Measurements from ENCODE around the gene PCBD2.
"Not testable (repeated sequence)": the region's sequence is repeated elsewhere in the genome, so short reads cannot be mapped to it uniquely, and the experiment has no call there.

The PCBD2 gene

DNA sequence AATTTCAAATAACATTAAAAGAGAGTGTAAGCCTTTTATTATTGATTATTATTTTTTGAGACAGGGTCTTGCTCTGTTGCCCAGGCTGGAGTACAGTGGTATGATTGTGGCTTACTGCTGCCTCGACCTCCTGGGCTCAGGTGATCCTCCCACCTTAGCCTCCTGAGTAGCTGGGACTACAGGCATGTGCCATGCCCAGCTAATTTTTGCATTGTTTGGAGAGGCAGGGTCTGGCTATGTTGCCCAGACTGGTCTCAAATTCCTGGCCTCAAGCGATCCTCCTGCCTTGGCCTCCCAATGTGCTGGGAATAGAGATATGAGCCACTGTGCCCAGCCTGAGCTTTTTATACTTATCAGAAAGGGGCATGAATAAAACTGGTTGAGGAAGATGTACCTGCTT is 5.8 kb downstream of the PCBD2 start:
- DNase-seq: not testable (repeated sequence)

DNA sequence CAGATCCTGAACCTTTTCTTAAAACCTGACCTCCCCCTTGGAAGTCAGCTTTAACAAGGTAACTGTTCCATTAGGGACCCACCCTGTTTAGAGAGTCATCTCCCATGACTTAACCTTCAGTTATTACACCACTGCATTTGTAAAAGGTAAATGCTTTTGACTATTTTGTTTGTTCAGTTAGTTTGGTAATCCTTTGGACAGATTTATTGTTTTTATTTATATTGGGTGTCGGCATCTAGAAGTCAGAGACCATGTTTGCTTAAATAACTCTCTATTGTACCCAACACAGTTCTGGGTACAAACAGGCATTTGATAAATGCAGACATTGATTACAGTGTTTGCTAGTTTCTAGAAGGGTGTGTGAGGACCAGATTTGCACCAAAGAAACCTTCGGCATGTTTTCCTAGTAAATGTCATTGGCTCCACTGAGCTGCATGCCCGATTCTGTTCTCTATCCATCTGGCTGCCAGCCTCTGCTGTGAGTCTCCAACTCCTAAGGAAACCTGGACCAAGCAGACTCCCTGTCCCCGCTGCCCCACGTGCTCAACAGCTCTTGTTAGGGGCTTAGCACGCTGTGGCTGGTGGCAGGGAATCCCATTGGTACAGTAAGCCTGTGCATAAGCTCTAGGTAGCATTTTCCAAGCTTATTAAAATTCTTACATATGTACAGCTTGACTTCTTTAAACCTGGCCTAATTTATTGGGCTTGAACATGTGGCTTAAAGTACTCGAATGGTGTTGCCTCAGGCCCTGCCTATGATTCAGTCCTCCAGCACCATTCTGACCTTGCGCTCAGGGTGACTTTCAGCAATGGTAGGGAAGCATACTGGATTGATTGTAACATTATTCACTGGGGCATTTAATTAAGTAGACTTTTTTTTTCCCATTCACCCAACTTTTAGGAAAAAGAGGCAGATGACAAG is 6.6 kb downstream of the PCBD2 start:
- no peak for DNase-seq

DNA sequence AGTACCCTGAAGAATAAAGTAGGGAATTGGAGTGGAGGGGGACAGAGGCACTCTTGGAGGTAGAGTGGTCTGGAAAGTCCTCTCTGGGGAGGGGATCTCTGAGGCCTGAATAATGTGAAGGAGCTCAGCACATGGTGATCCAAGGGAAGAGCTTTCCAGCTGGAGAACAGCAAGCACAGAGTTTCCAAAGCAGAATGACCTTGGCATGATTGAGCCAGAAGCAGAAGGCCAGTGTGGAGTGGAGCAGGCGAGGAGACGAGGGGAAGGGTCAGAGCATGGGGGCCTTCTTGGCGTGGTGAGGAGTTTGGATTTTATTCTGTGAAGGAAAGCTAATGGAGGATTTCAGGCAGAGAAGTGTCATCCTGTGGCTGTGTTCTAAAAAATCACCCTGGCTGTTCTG is 8.3 kb downstream of the PCBD2 start:
- no peak for DNase-seq

DNA sequence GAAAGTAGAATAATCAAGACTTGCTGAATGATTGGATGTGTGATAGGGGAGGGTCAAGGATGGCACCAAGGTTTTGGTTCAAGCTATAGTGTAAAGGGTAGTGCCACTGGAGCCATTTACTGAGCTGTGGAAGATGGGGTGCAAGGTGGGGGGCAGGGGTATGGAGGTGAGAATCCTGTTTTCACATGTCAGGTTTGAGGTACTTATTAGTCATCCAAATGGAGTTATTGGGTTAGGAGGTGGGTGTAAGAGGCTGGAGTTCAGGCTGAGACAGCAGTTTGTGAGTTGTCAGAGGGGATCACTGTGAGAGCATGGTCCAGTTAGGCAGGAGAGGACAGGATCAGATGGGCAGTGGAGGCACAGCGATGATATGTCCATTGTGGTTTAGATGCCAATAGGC is 8.9 kb downstream of the PCBD2 start:
- no peak for DNase-seq

DNA sequence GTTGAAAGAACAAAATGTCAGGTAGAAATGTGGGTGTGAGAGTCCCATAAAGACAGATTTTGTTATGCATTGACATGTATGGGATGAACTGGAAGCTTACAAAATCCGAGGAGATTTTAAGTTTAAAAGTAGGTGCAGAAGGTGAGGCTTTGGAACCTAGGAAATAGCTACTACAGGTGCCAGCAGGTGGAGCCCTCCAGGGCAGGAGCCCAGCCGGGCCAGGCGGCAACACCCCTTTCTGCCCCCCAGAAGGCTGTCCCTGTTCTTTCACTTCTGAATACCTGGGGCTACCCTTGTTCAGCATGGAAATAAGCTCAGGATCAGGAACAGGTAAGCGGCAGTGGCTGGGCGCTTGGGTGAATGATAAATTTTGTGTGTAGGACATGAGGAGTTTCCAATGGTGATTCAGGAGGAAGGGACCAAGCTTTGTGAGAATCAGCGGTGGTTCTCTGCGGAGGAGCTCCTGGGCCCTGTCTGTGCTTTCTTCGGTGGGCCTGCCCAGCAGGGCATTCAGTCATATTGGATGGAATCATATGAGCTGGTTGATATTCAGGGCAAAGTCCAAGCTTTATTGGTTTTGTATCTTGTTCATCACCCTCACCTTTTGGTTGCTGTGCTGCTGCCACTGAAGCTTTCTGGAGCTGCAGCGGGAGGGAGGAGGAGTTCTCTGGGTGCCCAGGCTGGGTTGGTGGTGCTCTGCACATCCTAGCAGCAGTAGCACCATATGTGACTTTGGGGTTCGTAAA is 12.3 kb downstream of the PCBD2 start:
- no peak for DNase-seq

DNA sequence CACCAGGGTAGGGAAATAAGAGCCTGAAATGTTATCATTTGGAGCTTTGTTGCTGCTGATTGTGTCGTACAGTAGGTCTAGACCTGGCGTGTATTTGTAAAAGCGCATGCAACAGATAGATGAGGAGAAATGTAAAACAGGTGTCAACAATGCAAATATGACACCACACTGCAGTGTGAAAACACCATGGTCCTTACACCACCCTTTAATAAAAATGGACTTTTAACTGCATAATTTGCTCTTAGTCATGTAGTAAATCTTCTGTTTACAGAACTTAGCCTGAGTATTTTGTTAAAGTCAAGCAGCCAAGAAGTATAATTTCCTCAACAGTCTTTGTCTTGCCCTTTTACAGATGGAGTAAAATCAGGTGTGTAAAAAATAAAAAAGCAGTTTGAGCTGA is 13.9 kb downstream of the PCBD2 start:
- no peak for DNase-seq

DNA sequence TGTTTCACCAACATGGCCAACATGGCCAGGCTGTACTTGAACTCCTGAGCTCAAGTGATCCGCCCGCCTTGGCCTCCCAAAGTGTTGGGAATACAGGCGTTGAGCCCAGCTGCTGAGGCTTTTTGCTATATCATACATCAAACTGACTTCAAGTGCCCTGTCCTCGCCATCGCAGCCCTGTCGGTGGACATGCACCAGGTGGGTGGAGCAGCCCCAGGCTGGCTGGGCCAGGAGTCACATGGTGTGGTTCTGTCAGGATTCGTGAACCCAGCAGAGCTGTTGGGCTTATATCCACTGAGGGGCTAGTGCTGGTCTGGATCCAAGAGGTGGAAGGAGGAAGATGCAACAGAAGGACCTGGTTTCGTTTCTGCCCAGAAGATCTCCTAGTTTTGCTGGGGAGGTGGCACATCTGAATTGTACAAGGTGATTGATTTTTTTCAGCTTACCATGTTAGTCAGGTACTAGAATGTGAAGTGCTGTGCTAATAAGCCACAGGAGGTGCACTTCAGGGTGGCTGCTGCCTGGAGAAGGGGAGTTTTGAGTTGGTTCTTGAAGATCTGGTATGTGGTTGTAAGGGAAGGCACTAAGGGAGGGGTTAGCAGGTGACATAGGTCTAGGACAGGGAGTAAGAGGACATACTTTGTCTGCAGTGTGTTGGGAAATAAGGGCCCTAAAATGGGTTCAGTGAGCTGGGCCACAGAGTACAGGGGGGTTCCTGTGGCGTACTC is 16.1 kb downstream of the PCBD2 start:
- no peak for DNase-seq

DNA sequence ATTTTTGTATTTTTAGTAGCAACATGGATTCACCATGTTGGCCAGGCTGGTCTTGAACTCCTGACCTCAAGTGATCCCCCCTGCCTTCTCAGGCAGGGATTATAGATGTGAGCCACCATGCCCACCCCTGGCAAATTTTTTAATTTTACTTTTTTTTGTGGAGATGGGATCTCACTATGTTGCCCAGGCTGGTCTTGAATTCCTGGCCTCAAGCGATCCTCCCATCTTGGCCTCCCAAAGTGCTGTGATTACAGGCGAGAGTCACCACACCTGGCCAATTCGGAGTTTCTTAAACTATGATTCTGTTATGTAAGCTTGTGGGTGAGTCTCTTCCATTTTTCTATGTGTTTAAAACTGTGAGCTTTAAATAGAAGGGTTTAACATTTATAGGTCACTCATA is 27.6 kb downstream of the PCBD2 start:
- no peak for DNase-seq

DNA sequence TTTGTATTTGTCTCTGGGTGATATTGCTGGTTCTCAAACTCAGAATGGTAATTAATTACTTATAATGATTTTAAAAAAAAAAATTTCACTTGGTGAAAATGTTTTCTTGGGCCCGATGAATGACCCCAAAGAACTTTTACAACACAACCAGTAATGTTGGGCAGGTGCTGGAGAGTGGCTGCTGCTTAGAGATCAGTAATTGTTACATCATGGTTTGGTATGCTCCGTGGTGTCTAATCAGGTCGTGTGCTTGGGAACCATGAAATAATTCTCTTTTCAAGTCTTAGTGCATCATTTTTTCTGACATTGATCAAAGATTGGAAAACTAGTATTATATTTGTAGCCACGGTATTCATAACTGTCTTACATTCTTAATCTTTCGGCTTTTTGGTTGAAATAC is 29.3 kb downstream of the PCBD2 start:
- no peak for DNase-seq

DNA sequence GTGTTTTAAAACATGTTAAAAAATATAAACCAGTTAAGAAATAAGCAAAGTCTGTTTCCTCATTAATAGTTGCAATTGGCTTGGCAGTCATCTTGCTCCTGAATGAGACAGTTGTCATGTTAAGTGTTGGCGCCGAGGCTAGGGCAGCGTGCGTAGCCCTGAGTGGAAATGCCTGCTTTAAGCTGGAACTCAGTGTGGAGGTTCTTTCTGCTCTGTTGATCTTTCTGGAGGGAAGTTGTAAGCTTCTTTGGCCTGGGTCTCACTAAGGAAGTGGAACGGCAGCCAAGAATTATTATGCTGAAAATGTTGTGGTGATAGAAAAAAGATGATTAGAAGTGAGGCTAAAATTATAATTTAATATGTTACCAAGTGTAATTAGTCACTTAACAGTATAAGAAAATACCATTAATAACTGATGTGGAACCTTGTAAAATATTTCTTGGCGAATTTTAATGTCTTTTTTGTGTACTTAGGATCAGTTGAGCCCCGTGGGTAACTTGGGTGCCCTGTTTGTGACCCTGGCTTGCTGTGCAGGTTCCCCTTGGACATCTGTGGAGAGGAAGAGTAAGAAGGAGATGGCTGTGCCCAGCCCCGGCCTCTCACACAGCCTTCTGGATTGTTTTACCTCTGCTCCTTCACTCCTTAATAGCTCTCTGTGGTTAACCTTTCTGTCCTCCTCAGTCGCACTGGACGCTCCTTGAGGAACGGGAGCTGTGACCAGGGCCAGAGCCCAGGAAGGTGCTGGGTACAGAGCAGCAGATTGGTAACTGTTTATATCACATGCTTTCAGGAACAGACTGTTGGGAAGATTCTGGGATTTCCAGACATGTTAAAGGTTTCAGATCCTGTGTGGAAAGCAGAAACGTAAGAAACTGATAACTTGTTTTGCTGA is 31.0 kb downstream of the PCBD2 start:
- DNase-seq: no peak

DNA sequence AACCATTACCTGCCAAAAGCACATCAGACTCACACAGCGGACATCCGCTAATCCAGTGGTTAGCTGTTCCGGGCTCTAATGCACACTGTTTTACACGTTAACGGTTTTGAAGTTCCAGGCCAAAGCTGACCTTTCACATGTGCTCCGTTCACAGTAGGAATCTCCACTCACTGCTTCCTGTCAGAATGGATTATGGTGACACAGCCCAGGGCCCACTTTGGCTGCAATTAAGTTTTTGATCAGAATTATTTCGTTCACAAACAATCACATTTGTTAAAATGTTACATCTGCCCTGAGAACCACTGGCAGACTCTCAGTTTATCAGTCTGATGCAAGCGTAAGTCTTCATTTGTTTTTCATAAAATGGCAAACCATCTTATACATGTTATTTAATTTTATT is 32.6 kb downstream of the PCBD2 start:
- DNase-seq: no peak

DNA sequence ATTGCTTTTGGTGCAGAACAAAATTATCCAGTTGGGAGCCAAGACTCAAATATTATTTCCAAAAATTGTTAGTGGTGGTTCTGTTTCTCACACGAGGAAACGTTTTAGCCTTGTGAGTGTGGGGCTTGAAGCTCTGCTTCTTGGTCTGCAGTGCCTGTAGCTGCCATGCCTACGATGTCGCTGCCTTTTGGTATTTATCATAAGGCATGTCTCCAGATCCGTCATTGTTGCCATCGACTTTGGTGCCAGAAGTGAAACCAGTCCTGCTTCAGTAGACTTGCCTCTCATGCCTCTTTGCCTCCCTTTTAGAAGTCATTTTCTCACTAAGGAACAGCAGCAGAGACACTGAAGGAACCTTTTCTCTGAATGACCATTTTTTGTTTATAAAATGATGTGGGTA is 33.1 kb downstream of the PCBD2 start:
- no peak for DNase-seq

DNA sequence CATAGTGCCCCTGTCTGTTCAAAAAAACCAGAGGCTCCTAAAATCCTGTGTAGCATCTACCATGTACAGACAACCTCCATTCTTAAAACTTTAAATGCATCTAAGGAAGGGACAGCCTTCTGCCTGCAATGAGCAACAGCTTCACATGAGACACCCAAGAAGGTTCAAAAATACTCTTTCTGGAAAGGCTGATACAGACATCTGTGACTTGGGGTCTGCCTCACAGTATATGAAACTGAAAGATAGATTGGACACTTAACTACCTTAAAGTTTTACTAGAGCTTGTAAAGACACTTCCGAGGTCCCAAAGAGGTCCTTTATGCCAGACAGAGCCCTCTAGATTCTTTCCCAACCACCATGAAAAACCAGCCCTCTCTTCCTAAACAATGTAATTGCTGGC is 34.6 kb downstream of the PCBD2 start:
- DNase-seq: no peak

DNA sequence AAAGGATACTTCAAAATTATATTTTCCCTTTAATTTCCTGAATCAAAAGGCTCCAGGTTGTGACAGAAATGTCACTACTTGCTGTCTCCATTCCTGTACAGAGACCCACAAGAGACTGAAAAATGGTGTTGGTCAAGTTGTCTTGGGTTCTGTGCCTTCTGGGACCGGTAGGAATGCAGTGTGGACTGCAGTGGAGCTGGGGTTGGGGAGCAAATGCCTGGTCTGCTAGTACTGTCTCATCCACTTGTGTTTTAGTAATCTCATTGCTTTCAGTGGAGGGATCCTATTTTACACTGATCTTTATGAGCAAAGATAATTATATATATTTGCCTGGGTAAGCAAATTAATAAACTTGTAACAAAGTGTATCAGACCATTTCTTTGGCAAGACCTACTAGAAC is 38.6 kb downstream of the PCBD2 start:
- no peak for DNase-seq

DNA sequence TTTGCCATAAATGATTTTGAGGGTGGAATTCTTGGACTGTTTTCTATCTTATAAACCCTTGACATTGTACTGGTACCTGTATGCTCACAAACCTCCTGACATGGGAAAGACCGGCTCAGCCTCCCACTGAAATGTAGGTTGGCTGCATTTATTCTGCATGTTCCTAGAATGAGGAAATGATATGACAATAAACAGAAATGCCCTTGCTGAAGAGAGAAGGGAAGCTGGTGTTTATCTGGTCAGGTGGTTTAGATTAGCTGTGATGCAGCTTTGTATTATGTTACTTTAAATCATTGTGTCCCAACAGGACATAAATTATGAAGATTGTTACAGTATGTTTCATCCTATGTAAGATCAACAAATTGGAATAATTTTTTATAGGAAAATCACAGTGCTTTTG is 39.7 kb downstream of the PCBD2 start:
- DNase-seq: no peak

DNA sequence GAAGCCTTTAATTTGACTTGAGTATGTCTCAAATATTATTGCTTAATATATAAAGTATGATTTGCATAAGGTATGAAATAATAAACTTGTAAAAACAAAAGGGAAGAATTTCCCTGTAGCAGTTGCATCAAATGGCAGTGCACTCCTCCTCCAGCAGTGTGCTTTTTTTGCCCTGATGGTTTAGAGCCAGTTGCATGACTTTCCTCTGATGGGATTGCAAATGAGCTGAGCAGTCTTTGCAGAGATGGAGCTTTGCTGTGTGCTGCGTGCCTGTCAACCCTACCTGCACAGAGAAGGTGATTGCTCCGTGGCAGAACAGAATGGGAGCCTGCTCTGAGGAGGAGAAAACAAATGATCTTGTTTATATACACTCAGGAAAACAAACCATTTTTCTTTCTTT is 40.1 kb downstream of the PCBD2 start:
- DNase-seq: no peak

DNA sequence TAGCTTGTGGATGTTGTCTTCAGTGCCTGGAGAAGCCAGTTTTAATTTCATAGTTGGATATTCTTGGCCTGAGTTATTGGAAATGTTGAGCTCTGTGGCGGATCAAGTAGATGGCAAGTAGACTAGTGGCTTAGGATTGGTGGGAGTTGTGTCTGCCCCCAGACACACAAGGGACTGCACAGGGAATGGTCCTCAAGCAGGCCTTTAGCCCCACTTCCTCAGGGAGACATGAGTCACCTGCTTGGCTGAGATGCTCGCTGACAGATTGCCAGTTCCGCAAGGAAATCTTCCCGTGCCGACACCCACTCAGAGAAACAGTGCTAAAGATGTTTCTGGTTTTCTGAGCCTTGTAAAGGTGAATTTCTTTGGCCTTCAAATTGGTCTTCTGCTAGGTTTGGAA is 44.0 kb downstream of the PCBD2 start:
- no peak for DNase-seq

DNA sequence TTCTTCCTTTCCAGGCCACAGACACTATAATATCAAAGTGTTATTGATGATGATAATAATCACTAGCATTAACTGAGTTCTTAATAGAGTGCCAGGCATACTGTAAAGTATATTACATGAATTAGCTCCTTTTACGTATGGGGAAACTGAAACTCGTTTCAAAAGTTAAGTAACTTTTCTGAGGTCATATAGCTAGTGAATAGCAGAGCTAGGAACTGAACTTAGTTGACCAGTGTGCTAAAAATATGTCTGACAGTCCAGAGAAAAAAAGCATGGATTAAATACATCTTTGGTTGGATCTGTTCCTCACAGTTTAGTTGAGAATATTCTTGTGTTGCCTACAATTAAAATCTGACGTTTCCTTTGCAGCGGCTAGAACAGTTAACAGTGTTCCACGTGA is 44.4 kb downstream of the PCBD2 start:
- no peak for DNase-seq

DNA sequence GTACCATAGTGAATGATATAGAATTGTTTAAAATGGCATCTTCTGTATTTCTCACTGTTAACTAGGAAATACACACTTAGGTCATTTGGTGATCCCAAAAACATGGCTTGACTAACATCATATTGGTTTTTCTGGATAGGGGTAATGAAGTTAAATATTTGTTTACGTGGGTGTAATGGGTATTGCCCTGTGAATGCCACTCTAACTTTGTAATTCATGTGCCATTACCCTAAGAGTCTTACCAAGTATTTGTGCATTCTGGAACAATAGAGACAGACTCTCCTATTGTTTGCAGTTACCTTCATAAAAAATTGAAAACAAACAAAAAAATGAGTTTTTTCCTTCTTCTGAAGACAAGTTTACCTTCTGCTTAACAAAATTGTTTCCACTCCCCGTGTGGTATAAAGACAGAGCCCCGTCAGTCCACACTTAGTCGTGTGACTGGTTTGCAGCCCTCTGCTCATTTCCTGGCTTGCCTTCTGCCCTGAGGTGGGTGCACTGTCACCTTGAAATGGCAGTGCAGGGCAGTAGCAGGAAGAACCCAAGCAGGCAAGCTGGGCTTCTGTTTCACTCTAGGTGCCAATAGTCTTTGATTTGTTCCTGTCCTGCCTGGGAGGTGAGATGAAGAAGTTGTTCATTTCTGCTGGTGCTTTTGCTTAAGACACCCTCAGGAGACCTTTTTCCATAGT is 53.1 kb downstream of the PCBD2 start:
- DNase-seq: no peak

DNA sequence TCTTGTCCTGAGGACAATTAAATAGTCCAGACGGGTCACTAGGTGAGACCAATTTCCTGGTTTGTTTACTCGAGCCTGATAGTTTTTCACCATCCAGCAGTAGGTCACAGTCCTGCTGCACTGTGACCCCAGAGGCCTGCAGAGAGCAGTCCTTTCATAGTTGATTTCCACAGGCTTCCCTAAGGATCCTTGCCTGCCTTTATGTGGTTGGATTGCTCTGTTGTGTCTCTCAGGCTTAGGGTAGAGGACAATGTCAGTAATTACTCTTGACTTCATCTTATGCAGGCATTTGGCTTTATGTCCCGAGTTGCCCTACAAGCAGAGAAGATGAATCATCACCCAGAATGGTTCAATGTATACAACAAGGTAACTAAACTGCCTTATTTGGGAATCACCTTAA is 53.8 kb downstream of the PCBD2 start:
- no peak for DNase-seq

DNA sequence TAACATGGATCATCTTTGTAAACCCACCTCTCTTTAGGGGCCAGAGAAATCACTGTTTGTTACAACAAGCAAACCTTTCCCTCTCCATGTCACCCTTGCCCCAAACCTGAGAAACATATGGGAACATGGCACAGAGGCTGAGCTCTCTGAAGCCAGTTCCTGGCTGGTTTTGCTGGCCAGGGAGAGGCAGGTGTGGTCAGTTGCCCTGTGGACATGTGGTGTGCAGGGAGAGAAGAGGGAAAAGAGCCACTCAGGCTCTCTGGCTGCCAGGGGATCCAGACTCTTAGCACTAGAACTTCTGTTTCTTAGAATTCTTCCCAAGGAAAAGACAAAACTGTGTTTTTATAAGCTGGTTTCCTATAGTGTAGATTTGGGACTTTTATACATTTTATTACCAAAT is 58.2 kb downstream of the PCBD2 start:
- DNase-seq: no peak
